ENCODE results near the gene PAOX. TPM values are rescaled to one million over a fixed set of nuclear protein-coding genes. Genes with fewer than 3 reads are reported as not detected.

The PAOX gene
- total RNA-seq (7.0 TPM), polyA plus RNA-seq (ENCODE audit: insufficient read depth, low read depth, low replicate concordance) (14.4 TPM)
- long read RNA-seq, donor 1, partial matches to known transcripts, result 0 of 3 reads
- long read RNA-seq, donor 1, other reads (novel, unspliced or antisense), result 0 of 3 reads
- long read RNA-seq, donor 2, partial matches to known transcripts, result 0 of 1 reads
- long read RNA-seq, donor 2, other reads (novel, unspliced or antisense), result 0 of 1 reads
- long read RNA-seq, donor 3, partial matches to known transcripts, result 0 of 2 reads
- long read RNA-seq, donor 3, other reads (novel, unspliced or antisense), result 0 of 2 reads
- long read RNA-seq, donor 4, partial matches to known transcripts, result 0 of 4 reads
- long read RNA-seq, donor 4, other reads (novel, unspliced or antisense), result 0 of 4 reads
- long read RNA-seq, donor 5, result 0 reads
- long read RNA-seq, donor 6, partial matches to known transcripts, result 0 of 5 reads
- long read RNA-seq, donor 6, other reads (novel, unspliced or antisense), result 0 of 5 reads
- long read RNA-seq, donor 7, transcript PAOX-201 (7 exons, 1,858 nt), result major isoform, 11 of 19 reads
- long read RNA-seq, donor 7, partial matches to known transcripts, result 5 of 19 reads
- long read RNA-seq, donor 7, other reads (novel, unspliced or antisense), result 3 of 19 reads
- long read RNA-seq, donor 8, partial matches to known transcripts, result 0 of 1 reads
- long read RNA-seq, donor 8, other reads (novel, unspliced or antisense), result 0 of 1 reads
- long read RNA-seq, donor 9, partial matches to known transcripts, result 0 of 1 reads
- long read RNA-seq, donor 9, other reads (novel, unspliced or antisense), result 0 of 1 reads
- long read RNA-seq, donor 10, result 0 reads

- intact Hi-C loops (cut with DNase I), result no loop called here
- FAIRE-seq (no peak), DNase-seq (peak; percentile 60 to 94 (median 80))
- peak within 1 kb of the TSS; percentile 57 to 77 (median 70) for H3K4me3 ChIP-seq (ENCODE audit: low read length in 3 of 3)
- H3K36me3 ChIP-seq (ENCODE audit: control insufficient read depth in 2 of 3, insufficient read depth in 3 of 3, low read length in 3 of 3), result peaks cover 0 to 5% (median 0%) of the 10 kb centered on the region in 3 donors
- H3K27me3 ChIP-seq (ENCODE audit: control insufficient read depth, insufficient read depth, low read length), result no peaks in the 10 kb centered on the region
- H3K27ac ChIP-seq (ENCODE audit: low read depth in 2 of 2, low read length in 2 of 2), result peak within 1 kb of the TSS; percentile 67 to 83
- TF ChIP-seq, protein P1, sequence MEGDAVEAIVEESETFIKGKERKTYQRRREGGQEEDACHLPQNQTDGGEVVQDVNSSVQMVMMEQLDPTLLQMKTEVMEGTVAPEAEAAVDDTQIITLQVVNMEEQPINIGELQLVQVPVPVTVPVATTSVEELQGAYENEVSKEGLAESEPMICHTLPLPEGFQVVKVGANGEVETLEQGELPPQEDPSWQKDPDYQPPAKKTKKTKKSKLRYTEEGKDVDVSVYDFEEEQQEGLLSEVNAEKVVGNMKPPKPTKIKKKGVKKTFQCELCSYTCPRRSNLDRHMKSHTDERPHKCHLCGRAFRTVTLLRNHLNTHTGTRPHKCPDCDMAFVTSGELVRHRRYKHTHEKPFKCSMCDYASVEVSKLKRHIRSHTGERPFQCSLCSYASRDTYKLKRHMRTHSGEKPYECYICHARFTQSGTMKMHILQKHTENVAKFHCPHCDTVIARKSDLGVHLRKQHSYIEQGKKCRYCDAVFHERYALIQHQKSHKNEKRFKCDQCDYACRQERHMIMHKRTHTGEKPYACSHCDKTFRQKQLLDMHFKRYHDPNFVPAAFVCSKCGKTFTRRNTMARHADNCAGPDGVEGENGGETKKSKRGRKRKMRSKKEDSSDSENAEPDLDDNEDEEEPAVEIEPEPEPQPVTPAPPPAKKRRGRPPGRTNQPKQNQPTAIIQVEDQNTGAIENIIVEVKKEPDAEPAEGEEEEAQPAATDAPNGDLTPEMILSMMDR (IDR thresholded peaks at IDR 0.05; ENCODE audit: borderline replicate concordance, extremely low read depth, insufficient read depth), result no peak
- peak within 1 kb of the TSS; percentile 44 to 80 (median 65) for H3K9ac ChIP-seq (ENCODE audit: low read length in 3 of 3)
- peaks cover 0 to 10% (median 0%) of the 10 kb centered on the region in 3 donors for H3K4me1 ChIP-seq (ENCODE audit: control insufficient read depth in 2 of 3, insufficient read depth in 2 of 3, low read depth in 1 of 3, low read length in 3 of 3)
- no peaks in the 10 kb centered on the region for H3K9me3 ChIP-seq (ENCODE audit: control insufficient read depth in 2 of 3, insufficient read depth in 1 of 3, low read length in 3 of 3)
Observed at GRCh38 chr10:133379152-133379800, at the start of gene PAOX. PAOX (plus strand) TSS chr10:133379262; CDS start chr10:133379317, 55 bp downstream.

GRCh38 chr10:133329491-133330202 lies 49.4 kb upstream of the PAOX start:
- FAIRE-seq (no peak), DNase-seq (peak; percentile 89 to 94 (median 91))
- TF ChIP-seq, protein P1 (IDR thresholded peaks at IDR 0.05; ENCODE audit: borderline replicate concordance, extremely low read depth, insufficient read depth), result peak; percentile 92
- peaks cover 34% of the 10 kb centered on the region for H3K27me3 ChIP-seq (ENCODE audit: control insufficient read depth, insufficient read depth, low read length)
- intact Hi-C loops (cut with DNase I), result no loop called here
- peaks cover 0 to 9% (median 0%) of the 10 kb centered on the region in 3 donors for H3K4me1 ChIP-seq (ENCODE audit: control insufficient read depth in 2 of 3, insufficient read depth in 2 of 3, low read depth in 1 of 3, low read length in 3 of 3)
- H3K9ac ChIP-seq (ENCODE audit: low read length in 3 of 3), result no peak overlapping the region
- no peak overlapping the region for H3K27ac ChIP-seq (ENCODE audit: low read depth in 2 of 2, low read length in 2 of 2)
- H3K4me3 ChIP-seq (ENCODE audit: low read length in 3 of 3), result no peak overlapping the region
- H3K9me3 ChIP-seq (ENCODE audit: control insufficient read depth in 2 of 3, insufficient read depth in 1 of 3, low read length in 3 of 3), result no peaks in the 10 kb centered on the region
- no peaks in the 10 kb centered on the region for H3K36me3 ChIP-seq (ENCODE audit: control insufficient read depth in 2 of 3, insufficient read depth in 3 of 3, low read length in 3 of 3)

- Histone ChIP-seq H3K9me3 (ENCODE audit: control insufficient read depth in 2 of 3, insufficient read depth in 1 of 3, low read length in 3 of 3) (no peaks in the 10 kb centered on the region), H3K9ac (ENCODE audit: low read length in 3 of 3) (no peak overlapping the region), H3K27ac (ENCODE audit: low read depth in 2 of 2, low read length in 2 of 2) (no peak overlapping the region), H3K36me3 (ENCODE audit: control insufficient read depth in 2 of 3, insufficient read depth in 3 of 3, low read length in 3 of 3) (no peaks in the 10 kb centered on the region), H3K4me1 (ENCODE audit: control insufficient read depth in 2 of 3, insufficient read depth in 2 of 3, low read depth in 1 of 3, low read length in 3 of 3) (peaks cover 0 to 4% (median 0%) of the 10 kb centered on the region in 3 donors), H3K27me3 (ENCODE audit: control insufficient read depth, insufficient read depth, low read length) (peaks cover 31% of the 10 kb centered on the region), H3K4me3 (ENCODE audit: low read length in 3 of 3) (no peak overlapping the region)
- TF ChIP-seq, protein P1 (IDR thresholded peaks at IDR 0.05; ENCODE audit: borderline replicate concordance, extremely low read depth, insufficient read depth), result no peak
- FAIRE-seq (no peak), DNase-seq (peak in 1 of 5 donors; percentile 51)
- intact Hi-C loops (cut with DNase I), result no loop called here
Observed at GRCh38 chr10:133332936-133333699, 45.9 kb upstream of the PAOX start.

Measured in kidney (tissue), 22 donors.